ENCODE results near the gene ADAMTS9. TPM values are rescaled to one million over a fixed set of nuclear protein-coding genes. Genes with fewer than 3 reads are reported as not detected.

Gene ADAMTS9
- polyA plus RNA-seq, 3 donors, result 138 to 151 (median 139) TPM

GRCh38 chr3:64625381-64625780 lies 62.4 kb downstream of the ADAMTS9 start:
- no peak for DNase-seq (ENCODE audit: low read depth in 3 of 3, low spot score in 2 of 3)

GRCh38 chr3:64623125-64623524 lies 64.7 kb downstream of the ADAMTS9 start:
- DNase-seq (ENCODE audit: low read depth in 3 of 3, low spot score in 2 of 3), result no peak

- DNase-seq (ENCODE audit: low read depth in 3 of 3, low spot score in 2 of 3), result no peak
Measured at GRCh38 chr3:64621726-64622395, 65.9 kb downstream of the ADAMTS9 start.

GRCh38 chr3:64621275-64621674 lies 66.5 kb downstream of the ADAMTS9 start:
- DNase-seq (ENCODE audit: low read depth in 3 of 3, low spot score in 2 of 3), result no peak

- no peak for DNase-seq (ENCODE audit: low read depth in 3 of 3, low spot score in 2 of 3)
Measured at GRCh38 chr3:64620020-64620419, 67.8 kb downstream of the ADAMTS9 start.

GRCh38 chr3:64619216-64619615 lies 68.6 kb downstream of the ADAMTS9 start:
- no peak for DNase-seq (ENCODE audit: low read depth in 3 of 3, low spot score in 2 of 3)

GRCh38 chr3:64617610-64618009 lies 70.2 kb downstream of the ADAMTS9 start:
- DNase-seq (ENCODE audit: low read depth in 3 of 3, low spot score in 2 of 3), result no peak

GRCh38 chr3:64616953-64617352 lies 70.8 kb downstream of the ADAMTS9 start:
- no peak for DNase-seq (ENCODE audit: low read depth in 3 of 3, low spot score in 2 of 3)

- no peak for DNase-seq (ENCODE audit: low read depth in 3 of 3, low spot score in 2 of 3)
Measured at GRCh38 chr3:64612916-64613526, 74.8 kb downstream of the ADAMTS9 start.

GRCh38 chr3:64612082-64612860 lies 75.5 kb downstream of the ADAMTS9 start:
- peak in 1 of 3 donors; percentile 59 for DNase-seq (ENCODE audit: low read depth in 3 of 3, low spot score in 2 of 3)

- no peak for DNase-seq (ENCODE audit: low read depth in 3 of 3, low spot score in 2 of 3)
Measured at GRCh38 chr3:64608741-64609140, 79.1 kb downstream of the ADAMTS9 start.

- no peak for DNase-seq (ENCODE audit: low read depth in 3 of 3, low spot score in 2 of 3)
Measured at GRCh38 chr3:64607032-64607551, 80.7 kb downstream of the ADAMTS9 start.

GRCh38 chr3:64604313-64604712 lies 83.5 kb downstream of the ADAMTS9 start:
- no peak for DNase-seq (ENCODE audit: low read depth in 3 of 3, low spot score in 2 of 3)

GRCh38 chr3:64601824-64602223 lies 86.0 kb downstream of the ADAMTS9 start:
- no peak for DNase-seq (ENCODE audit: low read depth in 3 of 3, low spot score in 2 of 3)

- no peak for DNase-seq (ENCODE audit: low read depth in 3 of 3, low spot score in 2 of 3)
Measured at GRCh38 chr3:64600246-64600950, 87.4 kb downstream of the ADAMTS9 start.

GRCh38 chr3:64599651-64600050 lies 88.1 kb downstream of the ADAMTS9 start:
- no peak for DNase-seq (ENCODE audit: low read depth in 3 of 3, low spot score in 2 of 3)

GRCh38 chr3:64595253-64595694 lies 92.5 kb downstream of the ADAMTS9 start:
- no peak for DNase-seq (ENCODE audit: low read depth in 3 of 3, low spot score in 2 of 3)

- no peak for DNase-seq (ENCODE audit: low read depth in 3 of 3, low spot score in 2 of 3)
Measured at GRCh38 chr3:64594134-64594533, 93.7 kb downstream of the ADAMTS9 start.

- no peak for DNase-seq (ENCODE audit: low read depth in 3 of 3, low spot score in 2 of 3)
Measured at GRCh38 chr3:64593350-64593749, 94.5 kb downstream of the ADAMTS9 start.

- DNase-seq (ENCODE audit: low read depth in 3 of 3, low spot score in 2 of 3), result no peak
Measured at GRCh38 chr3:64591615-64592014, 96.2 kb downstream of the ADAMTS9 start.

- no peak for DNase-seq (ENCODE audit: low read depth in 3 of 3, low spot score in 2 of 3)
Measured at GRCh38 chr3:64588380-64588779, 99.4 kb downstream of the ADAMTS9 start.
